Mucosa of rectum (tissue), 2 donors: ENCODE measurements around the gene ETS1.

ENCODE experiments used
- H3K27ac ChIP-seq, 2 donors: one replicate each; pipeline ENCODE4 v1.7.0; 2013; ENCODE audit warnings: inconsistent platforms in 2 of 2, low read depth in 2 of 2, low read length in 2 of 2
- H3K27me3 ChIP-seq, 2 donors: one replicate each; pipeline ENCODE4 v1.7.0; 2013; ENCODE audit warnings: low read length in 2 of 2; ENCODE audit not compliant: control insufficient read depth in 2 of 2, insufficient read depth in 2 of 2
- H3K36me3 ChIP-seq, 2 donors: one replicate each; pipeline ENCODE4 v1.7.0; 2013; ENCODE audit warnings: low read length in 2 of 2; ENCODE audit not compliant: control insufficient read depth in 2 of 2, insufficient read depth in 2 of 2
- H3K4me1 ChIP-seq, 2 donors: one replicate each; pipeline ENCODE4 v1.7.0; 2013; ENCODE audit warnings: low read length in 2 of 2, mild to moderate bottlenecking in 1 of 2; ENCODE audit not compliant: control insufficient read depth in 2 of 2, insufficient read depth in 2 of 2
- H3K4me3 ChIP-seq, 2 donors: one replicate each; pipeline ENCODE4 v1.7.0; 2013; ENCODE audit warnings: low read length in 2 of 2
- H3K9ac ChIP-seq, 2 donors: one replicate each; pipeline ENCODE4 v1.7.0; 2013; ENCODE audit warnings: low read length in 2 of 2, low read depth in 1 of 2, mild to moderate bottlenecking in 1 of 2
- H3K9me3 ChIP-seq, 2 donors: one replicate each; pipeline ENCODE4 v1.7.0; 2013; ENCODE audit warnings: low read length in 2 of 2; ENCODE audit not compliant: control insufficient read depth in 2 of 2
- donor health status: healthy.
- donor health status: Normal muscosa, but diverticular disease.

ETS1 gene

DNA sequence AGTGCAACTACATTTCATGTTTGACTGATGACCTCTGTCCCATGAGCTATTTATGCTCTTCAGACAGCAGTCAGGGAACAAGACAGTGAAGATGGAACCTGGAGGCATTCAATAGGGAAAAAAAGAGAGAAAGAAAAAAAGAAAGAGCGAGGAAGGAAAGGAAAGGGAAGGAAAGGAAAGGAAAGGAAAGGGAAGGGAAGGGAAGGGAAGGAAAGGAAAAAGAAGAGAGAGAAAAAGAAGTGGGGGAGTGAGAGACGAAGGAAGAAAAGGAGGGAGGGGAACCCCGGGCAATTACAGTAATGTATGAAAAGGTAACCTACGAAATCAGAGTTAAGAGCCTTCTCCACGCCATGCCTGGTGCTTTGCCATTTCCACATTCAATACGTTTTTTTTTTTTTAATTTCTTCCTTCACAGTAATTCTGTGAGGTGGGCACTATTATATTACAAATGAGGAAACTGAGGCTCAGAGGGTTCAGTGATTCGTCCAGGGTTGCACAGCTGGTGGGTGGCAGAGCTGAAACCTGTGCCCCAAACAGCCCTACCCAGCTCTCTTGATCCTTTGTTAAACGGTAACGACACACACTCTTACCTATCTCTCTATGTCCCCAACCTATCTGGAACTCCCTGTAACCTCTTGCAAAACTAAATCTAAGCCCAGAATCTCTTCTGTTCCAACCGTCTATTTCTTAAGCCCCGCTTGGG lies 39.3 kb downstream of the ETS1 start:
- Histone ChIP-seq H3K27me3 (no peaks in the 10 kb centered on the region), H3K4me3 (peak overlapping the region; percentile 54 to 71), H3K36me3 (no peaks in the 10 kb centered on the region), H3K9ac (peak overlapping the region; percentile 47 to 50), H3K4me1 (peaks cover 19 to 24% of the 10 kb centered on the region in 2 donors), H3K27ac (peak overlapping the region; percentile 59 to 65), H3K9me3 (no peaks in the 10 kb centered on the region)

DNA sequence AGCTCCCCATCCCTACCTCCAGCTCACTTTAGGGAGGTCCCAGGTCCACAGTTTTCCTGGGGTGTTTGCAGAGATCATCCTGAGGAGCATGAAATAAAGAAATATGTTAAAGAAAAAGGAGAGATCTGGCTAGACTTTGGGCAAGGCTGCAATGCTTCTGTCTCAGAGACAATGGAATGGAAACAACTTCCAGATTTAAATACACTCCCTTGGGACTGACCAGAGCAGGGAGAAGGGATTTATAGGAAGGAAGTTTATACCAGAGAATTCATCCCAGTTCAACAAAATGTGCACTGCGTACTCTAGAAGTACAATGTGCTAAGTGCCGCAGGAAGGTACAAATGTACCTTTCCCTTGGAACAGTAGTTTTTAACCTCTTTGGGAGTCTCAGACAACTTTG lies 40.4 kb downstream of the ETS1 start:
- H3K27ac ChIP-seq = no peak overlapping the region
- no peak overlapping the region for H3K4me3 ChIP-seq
- H3K9me3 ChIP-seq = no peaks in the 10 kb centered on the region
- H3K9ac ChIP-seq = no peak overlapping the region
- H3K4me1 ChIP-seq = peaks cover 16 to 22% of the 10 kb centered on the region in 2 donors
- no peaks in the 10 kb centered on the region for H3K36me3 ChIP-seq
- H3K27me3 ChIP-seq = no peaks in the 10 kb centered on the region

DNA sequence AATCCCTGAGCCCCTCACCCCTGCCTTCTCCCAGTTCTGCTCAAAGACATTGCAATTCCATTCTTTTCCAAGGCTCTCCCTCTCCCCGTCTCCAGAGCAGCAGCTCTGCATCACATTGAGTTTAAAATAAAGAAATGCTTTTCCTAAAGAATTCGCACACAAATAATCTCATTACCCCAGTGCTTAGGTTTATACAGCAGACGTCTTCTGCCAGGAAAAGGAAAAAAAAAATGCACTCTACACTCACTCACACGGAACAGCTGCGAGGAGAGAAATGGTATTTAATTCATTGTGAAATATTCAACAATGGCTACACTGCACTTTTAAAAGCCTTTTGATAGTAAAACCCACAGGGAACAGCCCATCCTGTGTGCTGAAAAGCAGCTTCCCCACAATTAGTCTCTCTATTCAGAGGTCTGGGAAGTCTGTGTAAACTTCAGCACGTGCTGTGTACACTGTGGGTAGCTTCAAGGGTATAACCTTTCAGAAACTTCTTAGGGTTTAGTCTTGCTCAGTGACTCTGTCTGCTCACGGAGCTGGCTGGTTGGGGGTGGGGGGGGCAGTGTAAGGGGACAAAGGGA lies 42.8 kb downstream of the ETS1 start:
- no peaks in the 10 kb centered on the region for H3K36me3 ChIP-seq
- peaks cover 14 to 18% of the 10 kb centered on the region in 2 donors for H3K4me1 ChIP-seq
- H3K9me3 ChIP-seq = no peaks in the 10 kb centered on the region
- H3K9ac ChIP-seq = no peak overlapping the region
- no peaks in the 10 kb centered on the region for H3K27me3 ChIP-seq
- H3K4me3 ChIP-seq = no peak overlapping the region
- peak overlapping the region; percentile 7 to 32 for H3K27ac ChIP-seq

DNA sequence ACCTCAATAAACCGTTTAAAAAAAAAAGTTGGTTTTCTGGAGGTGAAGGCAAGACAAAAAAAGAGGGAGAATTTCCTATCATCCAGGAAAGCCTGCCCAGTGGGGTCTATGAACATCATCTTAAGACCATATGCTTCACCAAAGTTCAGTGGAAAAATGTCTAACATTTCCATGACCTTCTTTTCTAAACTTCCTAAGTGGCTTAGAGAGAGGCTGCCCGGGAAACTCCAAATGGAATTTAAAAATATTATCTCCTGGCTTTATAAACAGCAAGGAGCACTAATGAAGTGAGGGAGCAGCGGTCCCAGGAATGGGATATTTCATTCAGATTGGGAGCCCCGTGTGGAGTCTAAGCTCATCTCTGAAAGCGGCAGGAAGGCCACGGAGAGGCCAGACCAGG lies 46.9 kb downstream of the ETS1 start:
- Histone ChIP-seq H3K27ac (peak overlapping the region in 1 of 2 donors; percentile 7), H3K36me3 (no peaks in the 10 kb centered on the region), H3K9ac (no peak overlapping the region)

DNA sequence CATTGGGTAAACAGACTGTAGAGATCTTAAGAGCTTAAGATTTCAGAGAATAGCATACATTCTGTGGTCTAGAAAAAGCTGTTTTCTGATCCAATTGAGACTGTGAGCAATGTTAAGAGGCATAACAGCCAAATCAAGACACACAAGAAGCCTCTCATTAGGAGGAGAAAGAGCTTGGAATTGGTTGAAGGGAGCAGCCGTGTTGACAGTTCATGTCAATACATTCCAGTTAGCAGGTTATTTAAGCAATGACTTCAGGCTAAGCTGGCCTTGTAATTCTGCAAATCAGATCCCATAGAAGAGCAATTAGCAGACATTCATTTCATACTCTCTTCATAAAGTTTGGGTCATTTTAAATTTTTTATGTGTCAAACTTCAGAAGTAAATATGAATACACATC lies 50.9 kb downstream of the ETS1 start:
- H3K4me3 ChIP-seq = no peak overlapping the region
- no peaks in the 10 kb centered on the region for H3K9me3 ChIP-seq

More for the DNA sequence above, 46.9 kb downstream of the ETS1 start:
- Histone ChIP-seq H3K4me1 (peaks cover 11 to 15% of the 10 kb centered on the region in 2 donors), H3K9me3 (no peaks in the 10 kb centered on the region), H3K4me3 (no peak overlapping the region), H3K27me3 (peaks cover 0 to 3% of the 10 kb centered on the region in 2 donors)

DNA sequence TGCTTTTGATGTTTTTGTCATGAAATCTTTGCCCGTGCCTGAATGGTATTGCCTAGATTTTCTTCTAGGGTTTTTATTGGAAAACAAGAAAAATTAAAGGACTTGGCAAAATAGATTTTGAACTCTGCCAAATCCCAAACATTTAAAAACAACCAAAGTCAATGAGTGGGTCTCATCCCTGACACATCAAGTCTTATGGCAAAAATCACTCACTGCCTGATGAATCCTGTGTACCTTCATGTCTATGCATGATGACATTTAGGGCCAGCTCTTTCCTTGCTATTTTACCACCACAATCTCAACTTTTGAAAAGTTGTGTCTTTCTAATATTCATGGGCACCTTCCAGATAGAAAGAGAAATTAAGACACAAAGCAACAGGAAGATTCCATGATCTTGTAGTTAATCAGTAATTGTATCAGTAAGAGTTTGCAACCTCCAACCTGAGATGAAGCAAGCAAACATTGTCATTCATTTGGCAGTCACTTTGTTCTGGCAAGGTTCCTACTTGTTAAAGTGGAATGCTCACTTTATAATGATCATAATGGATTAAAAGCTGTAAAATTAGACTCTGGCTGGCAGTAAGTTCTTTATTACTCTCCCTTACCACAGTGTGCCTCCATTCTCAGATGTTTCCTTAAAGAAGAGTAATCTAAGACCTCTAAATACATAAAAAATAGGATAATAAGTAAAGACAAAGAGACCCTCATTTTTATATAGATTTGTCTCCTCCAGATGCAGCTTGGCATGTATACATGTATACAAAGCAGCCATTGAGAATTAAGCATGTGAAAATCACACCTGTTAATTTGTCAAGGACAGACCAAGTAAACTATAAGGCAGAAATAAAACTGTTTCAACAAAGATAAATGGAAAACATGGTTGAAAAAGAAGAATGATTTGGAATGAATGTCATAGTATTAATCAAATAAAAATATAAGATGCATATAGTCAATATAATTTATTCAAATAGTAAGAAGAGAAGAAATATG lies 51.6 kb downstream of the ETS1 start:
- Histone ChIP-seq H3K27me3 (peaks cover 0 to 3% of the 10 kb centered on the region in 2 donors), H3K9ac (no peak overlapping the region), H3K4me1 (peaks cover 6 to 9% of the 10 kb centered on the region in 2 donors), H3K27ac (peak overlapping the region in 1 of 2 donors; percentile 13), H3K36me3 (no peaks in the 10 kb centered on the region), H3K9me3 (no peaks in the 10 kb centered on the region), H3K4me3 (no peak overlapping the region)

More for the DNA sequence above, 50.9 kb downstream of the ETS1 start:
- Histone ChIP-seq H3K9ac (no peak overlapping the region), H3K4me1 (peaks cover 6 to 9% of the 10 kb centered on the region in 2 donors), H3K36me3 (no peaks in the 10 kb centered on the region), H3K27ac (no peak overlapping the region), H3K27me3 (peaks cover 0 to 3% of the 10 kb centered on the region in 2 donors)

DNA sequence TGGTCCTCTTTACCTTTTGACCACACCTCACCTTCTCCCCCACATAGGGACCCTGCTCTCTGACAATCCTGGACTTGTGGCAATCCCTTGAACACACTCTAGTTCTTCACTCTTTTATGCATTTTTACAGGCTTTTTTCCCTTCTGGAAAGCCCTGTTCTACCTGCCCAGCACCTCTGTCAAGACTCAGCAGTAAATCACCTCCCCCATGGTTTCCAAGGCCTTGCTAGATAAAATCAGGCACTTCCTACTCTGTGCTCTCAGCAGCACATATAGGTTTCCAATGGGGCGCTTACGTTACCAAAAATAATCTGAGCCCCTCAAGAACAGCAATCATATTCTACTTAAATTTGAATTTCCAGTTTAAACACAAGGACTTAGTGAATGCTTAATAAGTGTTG lies 53.9 kb downstream of the ETS1 start:
- Histone ChIP-seq H3K9me3 (no peaks in the 10 kb centered on the region), H3K36me3 (no peaks in the 10 kb centered on the region), H3K9ac (no peak overlapping the region), H3K4me1 (peaks cover 4 to 9% of the 10 kb centered on the region in 2 donors), H3K27ac (no peak overlapping the region), H3K27me3 (peaks cover 0 to 3% of the 10 kb centered on the region in 2 donors), H3K4me3 (no peak overlapping the region)

DNA sequence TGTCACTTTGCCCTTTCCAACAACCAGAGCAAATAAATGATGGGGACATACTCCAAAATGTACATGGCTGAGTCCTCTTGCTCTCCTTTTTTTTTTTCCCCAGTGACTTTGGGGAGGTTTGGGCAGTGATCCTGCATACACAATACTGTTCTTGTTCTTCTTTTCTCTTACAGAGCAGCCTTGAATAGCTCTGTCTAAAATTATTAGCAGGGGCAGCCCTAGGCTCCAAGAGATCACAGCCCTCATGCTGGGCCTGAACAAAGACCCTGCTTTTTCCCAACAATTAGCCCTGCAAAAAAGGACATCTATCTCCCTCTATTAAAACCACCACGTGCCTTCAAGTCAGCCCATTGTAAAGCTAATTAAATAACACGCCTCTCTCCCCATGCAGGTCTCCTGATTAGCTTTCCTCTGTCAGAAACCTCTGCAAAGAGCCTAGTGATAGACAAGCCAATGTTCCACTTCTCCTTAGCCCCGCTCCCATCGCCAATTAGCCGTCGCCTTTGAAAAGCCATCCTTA lies 54.7 kb downstream of the ETS1 start:
- H3K27ac ChIP-seq = no peak overlapping the region
- H3K9ac ChIP-seq = no peak overlapping the region
- H3K9me3 ChIP-seq = no peaks in the 10 kb centered on the region
- H3K4me3 ChIP-seq = no peak overlapping the region
- peaks cover 0 to 6% of the 10 kb centered on the region in 2 donors for H3K4me1 ChIP-seq
- H3K36me3 ChIP-seq = no peaks in the 10 kb centered on the region
- H3K27me3 ChIP-seq = peaks cover 0 to 3% of the 10 kb centered on the region in 2 donors

DNA sequence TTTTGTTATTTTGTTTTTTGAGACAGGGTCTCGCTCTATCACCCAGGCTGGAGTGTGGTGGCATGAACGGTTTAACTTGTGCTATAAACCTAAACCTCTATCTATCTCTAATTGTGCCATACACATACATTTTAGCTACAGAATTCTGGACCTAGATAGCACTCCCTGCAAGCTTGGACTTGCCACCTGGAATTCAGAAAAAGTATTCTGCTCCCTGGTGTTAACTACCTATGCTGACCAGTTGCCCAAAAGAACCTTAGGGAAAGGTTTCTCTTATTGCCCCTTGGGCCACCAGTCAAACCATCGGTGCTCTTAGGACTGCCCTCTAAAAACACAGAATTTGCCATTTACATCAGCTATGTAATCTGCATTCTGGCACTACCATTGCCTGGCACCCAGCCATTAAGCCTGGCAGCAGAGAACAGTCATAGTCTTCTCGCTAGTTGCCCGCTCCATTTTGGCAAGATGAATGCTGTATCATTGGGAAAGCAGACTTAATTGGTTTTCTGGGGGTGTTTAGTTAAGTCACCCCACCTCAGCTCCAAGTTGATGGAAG lies 55.3 kb downstream of the ETS1 start:
- H3K4me3 ChIP-seq = no peak overlapping the region
- no peak overlapping the region for H3K9ac ChIP-seq
- no peak overlapping the region for H3K27ac ChIP-seq
- H3K4me1 ChIP-seq = peaks cover 0 to 6% of the 10 kb centered on the region in 2 donors
- no peaks in the 10 kb centered on the region for H3K27me3 ChIP-seq
- H3K36me3 ChIP-seq = no peaks in the 10 kb centered on the region
- no peaks in the 10 kb centered on the region for H3K9me3 ChIP-seq
